Rectal smooth muscle tissue (tissue), 1 donor: Measurements from ENCODE around the gene CUTA.
"Not testable (repeated sequence)": the region's sequence is repeated elsewhere in the genome, so short reads cannot be mapped to it uniquely, and the experiment has no call there.

Experiments used
- H3K27ac ChIP-seq: one replicate; pipeline ENCODE4 v1.7.0; 2013; ENCODE audit warnings: low read depth, low read length, inconsistent platforms
- H3K27me3 ChIP-seq: one replicate; pipeline ENCODE4 v1.7.0; 2013; ENCODE audit warnings: low read length; ENCODE audit not compliant: control insufficient read depth, insufficient read depth
- H3K36me3 ChIP-seq: one replicate; pipeline ENCODE4 v1.7.0; 2013; ENCODE audit warnings: low read length; ENCODE audit not compliant: control insufficient read depth, insufficient read depth
- H3K4me1 ChIP-seq: one replicate; pipeline ENCODE4 v1.7.0; 2013; ENCODE audit warnings: low read length; ENCODE audit not compliant: control insufficient read depth, insufficient read depth
- H3K4me3 ChIP-seq: one replicate; pipeline ENCODE4 v1.7.0; 2013; ENCODE audit warnings: low read length
- H3K9ac ChIP-seq: one replicate; pipeline ENCODE4 v1.7.0; 2013; ENCODE audit warnings: low read length

Gene CUTA

DNA sequence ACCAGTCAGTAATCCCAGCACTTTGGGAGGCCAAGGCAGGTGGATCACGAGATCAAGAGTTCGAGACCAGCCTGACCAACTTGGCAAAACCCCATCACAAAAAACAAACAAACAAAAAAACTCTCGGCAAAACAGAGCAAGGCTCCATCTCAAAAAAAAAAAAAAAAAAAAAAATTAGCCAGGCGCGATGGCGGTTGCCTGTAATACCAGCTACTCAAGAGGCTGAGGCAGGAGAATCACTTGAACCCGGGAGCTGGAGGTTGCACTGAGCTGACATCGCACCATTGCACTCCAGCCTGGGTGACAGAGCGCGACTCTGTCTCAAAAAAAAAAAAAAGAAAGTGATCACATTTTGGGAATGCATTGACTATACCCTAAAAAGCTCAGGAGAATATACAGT, 38.7 kb downstream of the CUTA start:
- H3K27ac ChIP-seq, H3K27me3 ChIP-seq, H3K4me3 ChIP-seq, H3K9ac ChIP-seq, H3K36me3 ChIP-seq: not testable (repeated sequence)
- peaks cover 11% of the 10 kb centered on the region for H3K4me1 ChIP-seq

DNA sequence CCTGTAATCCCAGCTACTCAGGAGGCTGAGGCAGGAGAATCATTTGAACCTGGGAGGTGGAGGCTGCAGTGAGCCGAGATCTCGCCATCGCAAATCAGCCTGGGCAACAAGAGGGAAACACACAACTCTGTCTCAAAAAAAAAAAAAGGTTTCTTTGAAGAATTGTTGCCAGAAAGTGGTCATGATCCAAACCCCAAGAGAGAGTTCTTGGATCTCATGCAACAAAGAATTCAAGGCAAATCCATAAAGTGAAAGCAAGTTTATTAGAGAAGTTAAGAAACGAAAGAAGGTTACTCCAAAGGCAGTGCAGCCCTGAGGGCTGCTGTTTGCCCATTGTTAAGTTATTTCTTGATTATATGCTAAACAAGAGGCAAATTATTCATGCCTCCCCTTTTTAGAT, 40.7 kb downstream of the CUTA start:
- Histone ChIP-seq H3K27ac (no peak overlapping the region), H3K4me1 (peaks cover 9% of the 10 kb centered on the region), H3K9ac (no peak overlapping the region), H3K4me3 (no peak overlapping the region), H3K36me3 (no peaks in the 10 kb centered on the region), H3K27me3 (no peaks in the 10 kb centered on the region)

DNA sequence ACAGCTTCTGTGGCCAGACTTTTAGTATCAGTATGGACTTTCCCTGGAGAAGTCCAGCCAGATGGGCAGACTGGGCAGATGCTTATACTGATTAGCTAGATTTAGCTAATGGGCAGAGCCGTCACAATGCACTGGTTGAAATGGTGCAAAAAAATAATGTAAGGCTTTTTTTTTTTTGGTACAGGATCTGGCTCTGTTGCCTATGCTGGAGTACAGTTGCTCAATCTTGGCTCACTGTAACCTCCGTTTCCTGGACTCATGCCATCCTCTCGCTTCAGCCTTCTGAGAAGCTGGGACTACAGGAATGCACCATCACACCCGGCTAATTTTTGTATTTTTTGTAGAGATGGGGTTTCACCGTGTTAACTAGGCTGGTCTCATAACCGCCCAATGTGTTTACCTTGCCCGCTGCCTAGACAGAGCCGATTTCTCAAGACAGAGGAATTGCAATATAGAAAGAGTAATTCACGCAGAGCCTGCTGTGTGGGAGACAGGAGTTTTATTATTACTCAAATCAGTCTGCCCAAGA, 42.7 kb downstream of the CUTA start:
- H3K27ac ChIP-seq = peak overlapping the region; percentile 55

DNA sequence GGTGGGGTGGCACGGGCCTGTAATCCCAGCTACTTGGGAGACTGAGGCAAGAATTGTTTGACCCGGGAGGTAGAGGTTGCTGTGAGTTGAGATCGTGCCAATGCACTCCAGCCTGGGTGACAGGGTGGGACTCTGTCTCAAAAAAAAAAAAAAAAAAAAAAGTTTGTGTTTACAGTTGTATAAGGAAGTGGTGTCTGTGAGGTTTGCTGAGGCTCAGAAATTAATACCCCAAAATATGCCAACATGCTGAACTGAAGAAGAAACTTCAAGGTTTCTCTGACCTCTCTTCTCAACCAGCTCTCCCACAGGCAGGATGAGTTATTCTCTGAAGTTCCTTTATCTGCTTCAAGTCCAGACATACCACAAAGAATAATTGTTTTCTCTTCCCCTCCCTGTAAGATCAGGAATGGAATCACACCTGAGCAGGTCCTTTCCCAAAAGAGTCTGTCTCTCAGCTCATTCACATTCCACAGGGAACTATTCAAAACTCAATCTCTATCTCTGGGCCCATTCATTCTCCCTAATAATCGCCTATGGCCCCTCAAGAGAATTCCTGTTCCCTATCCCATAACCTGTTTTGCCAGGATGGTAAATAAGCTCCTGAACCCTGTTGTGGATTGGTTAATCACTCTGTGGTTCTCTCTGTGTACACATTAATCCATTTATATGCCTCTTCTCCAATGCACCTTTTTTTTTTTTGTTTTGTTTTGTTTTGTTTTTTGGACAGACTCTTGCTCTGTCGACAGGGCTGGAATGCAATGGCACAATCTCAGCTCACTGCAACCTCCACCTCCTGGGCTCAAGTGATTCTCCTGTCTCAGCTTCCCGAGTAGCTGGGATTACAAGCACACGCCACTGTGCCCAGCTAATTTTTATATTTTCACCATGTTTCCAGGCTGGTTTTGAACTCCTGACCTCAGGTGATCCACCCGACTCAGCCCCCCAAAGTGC, 43.7 kb downstream of the CUTA start:
- peaks cover 9% of the 10 kb centered on the region for H3K4me1 ChIP-seq
- H3K27ac ChIP-seq = peak overlapping the region; percentile 55
- no peak overlapping the region for H3K4me3 ChIP-seq
- no peak overlapping the region for H3K9ac ChIP-seq
- H3K27me3 ChIP-seq = no peaks in the 10 kb centered on the region
- H3K36me3 ChIP-seq = no peaks in the 10 kb centered on the region

More for the DNA sequence above, 42.7 kb downstream of the CUTA start:
- Histone ChIP-seq H3K4me1 (peaks cover 9% of the 10 kb centered on the region), H3K9ac (no peak overlapping the region), H3K27me3 (no peaks in the 10 kb centered on the region), H3K4me3 (peak overlapping the region; percentile 15), H3K36me3 (no peaks in the 10 kb centered on the region)

DNA sequence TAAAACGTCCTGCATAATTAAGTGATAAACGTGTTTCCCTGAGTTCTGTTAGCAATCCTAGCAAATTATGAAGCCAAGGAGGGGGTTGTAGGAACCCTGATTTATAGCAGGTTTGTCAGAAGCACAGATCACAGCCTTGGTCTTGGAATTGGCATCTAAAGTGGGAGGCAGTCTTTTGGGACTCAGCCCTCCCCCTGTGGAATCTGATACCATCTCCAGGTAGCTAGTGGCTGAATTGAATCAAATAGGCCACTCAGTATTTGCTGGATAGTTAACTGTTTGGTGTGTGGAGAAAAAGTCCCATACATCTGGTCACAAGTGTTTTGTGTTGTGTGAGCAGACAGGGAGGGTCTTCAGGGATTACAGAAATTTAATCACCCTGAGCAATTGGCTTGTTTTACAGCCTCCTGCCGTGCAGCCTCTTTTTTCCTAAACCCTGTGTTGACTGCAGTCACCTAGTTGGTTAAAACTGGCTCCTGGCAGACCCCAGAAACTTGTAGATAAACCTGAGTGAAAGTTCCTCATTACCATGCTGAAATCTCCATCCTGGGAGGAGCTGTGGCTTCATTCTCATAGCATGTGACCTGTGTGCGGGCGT, 45.3 kb downstream of the CUTA start:
- no peak overlapping the region for H3K4me3 ChIP-seq

DNA sequence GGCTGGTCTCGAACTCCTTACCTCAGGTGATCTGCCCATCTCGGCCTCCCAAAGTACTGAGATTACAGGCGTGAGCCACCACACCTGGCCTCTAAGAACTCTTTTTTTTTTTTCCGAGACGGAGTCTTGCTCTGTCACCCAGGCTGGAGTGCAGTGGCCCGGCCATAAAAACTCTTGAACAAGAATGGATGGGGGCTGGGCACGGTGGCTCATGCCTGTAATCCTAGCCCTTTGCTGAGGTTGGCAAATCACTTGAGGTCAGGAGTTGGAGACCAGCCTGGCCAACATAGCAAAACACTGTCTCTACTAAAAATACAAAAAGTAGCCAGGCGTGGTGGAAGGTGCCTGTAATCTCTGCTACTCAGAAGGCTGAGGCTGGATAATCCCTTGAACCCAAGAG, 46.0 kb downstream of the CUTA start:
- not testable (repeated sequence) for H3K9ac ChIP-seq, H3K4me1 ChIP-seq, H3K27ac ChIP-seq, H3K4me3 ChIP-seq, H3K27me3 ChIP-seq, H3K36me3 ChIP-seq

More for the DNA sequence above, 45.3 kb downstream of the CUTA start:
- Histone ChIP-seq H3K4me1 (peaks cover 9% of the 10 kb centered on the region), H3K27me3 (no peaks in the 10 kb centered on the region), H3K9ac (no peak overlapping the region), H3K36me3 (no peaks in the 10 kb centered on the region), H3K27ac (no peak overlapping the region)

DNA sequence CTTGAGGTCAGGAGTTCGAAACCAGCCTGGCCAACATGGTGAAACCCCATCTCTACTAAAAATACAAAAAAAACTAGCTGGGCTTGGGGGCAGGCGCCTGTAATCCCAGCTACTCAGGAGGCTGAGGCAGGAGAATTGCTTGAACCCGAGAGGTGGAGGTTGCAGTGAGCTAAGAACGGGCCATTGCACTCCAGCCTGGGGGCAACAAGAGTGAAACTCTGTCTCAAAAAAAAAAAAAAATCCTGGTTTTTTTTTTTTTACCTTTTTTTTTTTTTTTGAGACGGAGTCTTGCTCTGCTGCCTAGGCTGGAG, 50.2 kb downstream of the CUTA start:
- not testable (repeated sequence) for H3K36me3 ChIP-seq, H3K9ac ChIP-seq, H3K27ac ChIP-seq, H3K27me3 ChIP-seq, H3K4me1 ChIP-seq, H3K4me3 ChIP-seq

DNA sequence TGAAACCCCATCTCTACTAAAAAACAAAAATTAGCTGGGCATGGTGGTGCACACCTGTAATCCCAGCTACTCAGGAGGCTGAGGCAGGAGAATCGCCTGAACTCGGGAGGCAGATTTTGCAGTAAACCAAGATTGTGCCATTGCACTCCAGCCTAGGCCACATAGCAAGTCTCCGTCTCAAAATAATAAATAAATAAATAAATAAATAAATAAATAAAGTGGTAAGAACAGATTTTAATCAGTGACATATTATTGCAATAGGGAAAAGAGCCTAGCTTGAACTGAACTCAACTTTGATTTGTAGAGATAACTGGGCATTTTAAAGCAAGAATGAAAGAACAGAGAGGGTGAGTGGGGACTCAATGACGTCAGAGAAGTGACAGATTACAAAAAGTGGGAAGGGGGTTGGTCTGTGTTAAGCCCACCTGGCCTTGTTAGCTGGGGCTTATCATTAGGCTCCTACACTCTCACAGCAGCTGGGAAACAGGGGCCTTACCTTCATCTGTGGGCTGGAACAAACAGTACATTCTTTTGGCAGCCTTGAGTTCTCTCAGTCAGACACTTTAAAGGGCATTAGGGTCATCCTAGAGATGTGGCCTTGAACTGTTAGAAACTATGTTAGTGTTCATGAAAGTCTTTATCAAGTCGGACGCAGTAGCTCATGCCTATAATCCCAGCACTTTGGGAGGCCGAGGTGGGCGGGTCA, 50.7 kb downstream of the CUTA start:
- H3K9ac ChIP-seq = no peak overlapping the region
- no peak overlapping the region for H3K4me3 ChIP-seq
- H3K4me1 ChIP-seq = no peaks in the 10 kb centered on the region
- no peaks in the 10 kb centered on the region for H3K27me3 ChIP-seq
- H3K36me3 ChIP-seq = no peaks in the 10 kb centered on the region
- no peak overlapping the region for H3K27ac ChIP-seq
